HEK293T (cell line): Measurements from ENCODE around the gene GSTP1.

Experiments used
- CTCF ChIA-PET: fragments of 350-600 bp; formaldehyde crosslinking; extraction: SDS; loops from one replicate; lab custom pipeline; 2021; ENCODE audit warnings: antibody characterized with exemption, inconsistent platforms; lab: Yijun Ruan, JAX
- POLR2A ChIA-PET: fragments of 350-600 bp; formaldehyde crosslinking; extraction: SDS; loops from one replicate; lab custom pipeline; 2020; ENCODE audit warnings: antibody characterized with exemption, inconsistent platforms; lab: Yijun Ruan, JAX
- DNase-seq: peaks from one replicate; pipeline ENCODE4 v3.0.0; 2012; ENCODE audit warnings: mixed read lengths; ENCODE audit errors: extremely low spot score
- ARNT ChIP-seq: fragments of 450-650 bp; IDR thresholded peaks from 2 replicates; pipeline ENCODE4 v1.6.1; 2017; ENCODE audit warnings: mild to moderate bottlenecking
- BHLHE40 ChIP-seq: fragments of 450-650 bp; IDR thresholded peaks from 2 replicates; pipeline ENCODE4 v1.6.1; 2016; ENCODE audit warnings: mild to moderate bottlenecking, moderate library complexity, borderline replicate concordance
- CTBP1 ChIP-seq: fragments of 450-650 bp; IDR thresholded peaks from 2 replicates; pipeline ENCODE4 v1.6.1; 2016; ENCODE audit warnings: borderline replicate concordance
- ELF4 ChIP-seq: fragments of 450-650 bp; IDR thresholded peaks from 2 replicates; pipeline ENCODE4 v1.6.1; 2017; ENCODE audit warnings: antibody characterized with exemption
- FOXA1 ChIP-seq: fragments of 450-650 bp; IDR thresholded peaks from 2 replicates; pipeline ENCODE4 v1.6.1; 2016; ENCODE audit warnings: mild to moderate bottlenecking
- FOXK2 ChIP-seq: fragments of 450-650 bp; IDR thresholded peaks from 2 replicates; pipeline ENCODE4 v1.6.1; 2016; ENCODE audit warnings: mild to moderate bottlenecking
- FOXM1 ChIP-seq: fragments of 450-650 bp; IDR thresholded peaks from 2 replicates; pipeline ENCODE4 v1.6.1; 2017; ENCODE audit warnings: mild to moderate bottlenecking, borderline replicate concordance
- HDGF ChIP-seq: fragments of 450-650 bp; IDR thresholded peaks from 2 replicates; pipeline ENCODE4 v1.6.1; 2017; ENCODE audit warnings: antibody characterized with exemption, borderline replicate concordance
- LEF1 ChIP-seq: fragments of 450-650 bp; IDR thresholded peaks from 2 replicates; pipeline ENCODE4 v1.6.1; 2017; ENCODE audit warnings: mild to moderate bottlenecking, borderline replicate concordance
- NFRKB ChIP-seq: fragments of 450-650 bp; IDR thresholded peaks from 2 replicates; pipeline ENCODE4 v1.6.1; 2016; ENCODE audit warnings: mild to moderate bottlenecking, moderate library complexity
- SP1 ChIP-seq: fragments of 450-650 bp; IDR thresholded peaks from 2 replicates; pipeline ENCODE4 v1.6.1; 2017
- SUZ12 ChIP-seq: fragments of 450-650 bp; IDR thresholded peaks from 2 replicates; pipeline ENCODE4 v1.6.1; 2016; ENCODE audit warnings: mild to moderate bottlenecking
- TARDBP ChIP-seq: fragments of 450-650 bp; IDR thresholded peaks from 2 replicates; pipeline ENCODE4 v1.6.1; 2016
- ZNF384 ChIP-seq: fragments of 450-650 bp; IDR thresholded peaks from 2 replicates; pipeline ENCODE4 v1.6.1; 2016
- TF ChIP-seq, protein P1 (sequence below): fragments of 450-650 bp; IDR thresholded peaks from 2 replicates; pipeline ENCODE4 v1.6.1; 2016

The GSTP1 gene

DNA sequence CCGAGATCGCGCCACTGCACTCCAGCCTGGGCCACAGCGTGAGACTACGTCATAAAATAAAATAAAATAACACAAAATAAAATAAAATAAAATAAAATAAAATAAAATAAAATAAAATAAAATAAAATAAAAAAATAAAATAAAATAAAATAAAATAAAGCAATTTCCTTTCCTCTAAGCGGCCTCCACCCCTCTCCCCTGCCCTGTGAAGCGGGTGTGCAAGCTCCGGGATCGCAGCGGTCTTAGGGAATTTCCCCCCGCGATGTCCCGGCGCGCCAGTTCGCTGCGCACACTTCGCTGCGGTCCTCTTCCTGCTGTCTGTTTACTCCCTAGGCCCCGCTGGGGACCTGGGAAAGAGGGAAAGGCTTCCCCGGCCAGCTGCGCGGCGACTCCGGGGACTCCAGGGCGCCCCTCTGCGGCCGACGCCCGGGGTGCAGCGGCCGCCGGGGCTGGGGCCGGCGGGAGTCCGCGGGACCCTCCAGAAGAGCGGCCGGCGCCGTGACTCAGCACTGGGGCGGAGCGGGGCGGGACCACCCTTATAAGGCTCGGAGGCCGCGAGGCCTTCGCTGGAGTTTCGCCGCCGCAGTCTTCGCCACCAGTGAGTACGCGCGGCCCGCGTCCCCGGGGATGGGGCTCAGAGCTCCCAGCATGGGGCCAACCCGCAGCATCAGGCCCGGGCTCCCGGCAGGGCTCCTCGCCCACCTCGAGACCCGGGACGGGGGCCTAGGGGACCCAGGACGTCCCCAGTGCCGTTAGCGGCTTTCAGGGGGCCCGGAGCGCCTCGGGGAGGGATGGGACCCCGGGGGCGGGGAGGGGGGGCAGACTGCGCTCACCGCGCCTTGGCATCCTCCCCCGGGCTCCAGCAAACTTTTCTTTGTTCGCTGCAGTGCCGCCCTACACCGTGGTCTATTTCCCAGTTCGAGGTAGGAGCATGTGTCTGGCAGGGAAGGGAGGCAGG, at the start of gene GSTP1:
GSTP1 (plus strand) TSS at position 566 of the 958 bp plus-strand sequence; CDS start at position 598, 32 bp downstream.
- TF ChIP-seq HDGF (0 out of 2 replicates have a peak, but pooled peaks have one; percentile 64), FOXK2 (no peak), SUZ12 (no peak), ARNT (no peak), ZNF384 (no peak), SP1 (no peak), NFRKB (no peak), TARDBP (no peak)
- CTCF ChIA-PET, result interaction anchor here (0.6 kb wide), 1 partner anchor 403 kb away, joined by 4 read pairs; no protein-coding TSS in a partner anchor
- DNase-seq, result peak; percentile 92
- POLR2A ChIA-PET, result interaction anchor here (0.7 to 2.7 kb wide), 6 partner anchors 9 to 65 kb away, joined by 3 to 14 read pairs (median 4); no protein-coding TSS in a partner anchor

DNA sequence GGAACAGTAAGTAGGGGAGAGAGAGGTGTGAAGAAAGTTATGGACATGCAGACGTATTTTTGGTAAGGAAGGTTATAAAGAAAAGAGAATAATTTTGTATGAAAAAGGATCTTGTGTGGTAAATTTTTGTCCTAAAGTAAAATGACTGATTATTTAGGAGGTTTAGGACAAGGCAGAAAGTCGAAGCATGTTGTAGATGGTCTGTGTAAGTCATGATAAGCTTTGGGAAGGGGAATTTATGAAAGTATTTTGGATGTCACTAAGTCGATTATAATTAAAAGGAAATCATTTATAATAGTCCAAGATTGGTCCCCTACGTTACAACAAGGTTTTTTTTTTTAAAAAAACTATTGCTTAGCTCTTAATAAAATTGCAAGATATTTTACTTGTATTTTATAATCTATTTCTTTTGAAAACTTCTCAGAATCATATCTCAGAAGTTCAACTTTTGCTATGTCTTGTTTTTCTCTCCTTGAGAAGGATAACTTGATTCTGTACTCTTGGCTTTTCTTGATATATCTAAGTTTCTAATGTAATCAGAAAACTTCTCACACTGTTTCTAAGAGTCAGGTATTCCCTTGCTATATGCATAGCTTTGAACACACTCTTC, 49.4 kb upstream of the GSTP1 start:
- ChIA-PET POLR2A (no interaction called here), CTCF (no interaction called here)
- DNase-seq, result no peak
- no peak for TF ChIP-seq SP1
- TF ChIP-seq, protein P1, sequence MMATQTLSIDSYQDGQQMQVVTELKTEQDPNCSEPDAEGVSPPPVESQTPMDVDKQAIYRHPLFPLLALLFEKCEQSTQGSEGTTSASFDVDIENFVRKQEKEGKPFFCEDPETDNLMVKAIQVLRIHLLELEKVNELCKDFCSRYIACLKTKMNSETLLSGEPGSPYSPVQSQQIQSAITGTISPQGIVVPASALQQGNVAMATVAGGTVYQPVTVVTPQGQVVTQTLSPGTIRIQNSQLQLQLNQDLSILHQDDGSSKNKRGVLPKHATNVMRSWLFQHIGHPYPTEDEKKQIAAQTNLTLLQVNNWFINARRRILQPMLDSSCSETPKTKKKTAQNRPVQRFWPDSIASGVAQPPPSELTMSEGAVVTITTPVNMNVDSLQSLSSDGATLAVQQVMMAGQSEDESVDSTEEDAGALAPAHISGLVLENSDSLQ, result no peak
- TF ChIP-seq BHLHE40, result no peak
- TF ChIP-seq LEF1, result no peak

DNA sequence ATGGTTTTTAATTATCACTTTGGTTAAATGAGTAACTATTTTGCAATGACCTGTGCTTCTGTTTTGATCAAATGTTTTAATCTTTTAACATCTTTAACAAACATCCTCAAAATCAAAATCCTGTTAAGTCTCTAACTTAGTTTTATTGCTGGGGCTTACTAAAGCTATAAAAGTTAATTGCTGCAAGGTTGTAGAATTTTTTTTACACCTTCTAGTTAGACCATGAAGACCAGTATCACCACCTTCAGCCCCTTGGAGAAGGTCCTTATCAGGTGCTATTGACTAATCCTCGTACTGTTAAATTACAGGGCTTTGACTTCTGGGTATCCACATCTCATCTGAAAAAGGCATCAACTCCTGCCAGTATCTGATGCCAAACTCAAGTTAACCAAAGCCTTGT, 48.1 kb upstream of the GSTP1 start:
- POLR2A ChIA-PET, result no interaction called here
- no peak for TF ChIP-seq ELF4
- no peak for TF ChIP-seq NFRKB
- no peak for TF ChIP-seq HDGF
- no peak for TF ChIP-seq FOXM1
- CTCF ChIA-PET, result interaction anchor here (0.6 kb wide), 1 partner anchor 20 kb away, joined by 3 read pairs; no protein-coding TSS in a partner anchor
- DNase-seq, result no peak

DNA sequence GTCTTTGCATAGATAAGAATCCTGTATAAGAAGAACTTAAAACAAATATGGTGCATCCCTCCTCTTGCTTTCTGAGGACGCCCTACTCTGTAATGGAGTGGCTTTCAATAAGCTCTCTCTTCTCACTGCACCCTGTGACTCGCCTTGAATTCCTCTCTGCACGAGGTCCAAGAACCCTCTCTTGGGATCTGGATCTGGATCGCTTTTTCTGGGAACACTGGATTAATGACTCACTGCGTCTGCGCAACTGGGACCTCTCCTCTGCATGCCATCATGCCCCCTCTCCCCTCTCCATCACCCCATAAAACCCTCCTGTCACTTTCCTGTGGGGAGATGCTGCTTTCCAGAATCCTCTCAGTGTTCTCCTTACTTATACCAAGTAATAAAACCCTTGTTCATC, 45.3 kb upstream of the GSTP1 start:
- DNase-seq, result no peak
- TF ChIP-seq ELF4 (no peak), BHLHE40 (no peak)
- POLR2A ChIA-PET, result no interaction called here
- CTCF ChIA-PET, result no interaction called here

DNA sequence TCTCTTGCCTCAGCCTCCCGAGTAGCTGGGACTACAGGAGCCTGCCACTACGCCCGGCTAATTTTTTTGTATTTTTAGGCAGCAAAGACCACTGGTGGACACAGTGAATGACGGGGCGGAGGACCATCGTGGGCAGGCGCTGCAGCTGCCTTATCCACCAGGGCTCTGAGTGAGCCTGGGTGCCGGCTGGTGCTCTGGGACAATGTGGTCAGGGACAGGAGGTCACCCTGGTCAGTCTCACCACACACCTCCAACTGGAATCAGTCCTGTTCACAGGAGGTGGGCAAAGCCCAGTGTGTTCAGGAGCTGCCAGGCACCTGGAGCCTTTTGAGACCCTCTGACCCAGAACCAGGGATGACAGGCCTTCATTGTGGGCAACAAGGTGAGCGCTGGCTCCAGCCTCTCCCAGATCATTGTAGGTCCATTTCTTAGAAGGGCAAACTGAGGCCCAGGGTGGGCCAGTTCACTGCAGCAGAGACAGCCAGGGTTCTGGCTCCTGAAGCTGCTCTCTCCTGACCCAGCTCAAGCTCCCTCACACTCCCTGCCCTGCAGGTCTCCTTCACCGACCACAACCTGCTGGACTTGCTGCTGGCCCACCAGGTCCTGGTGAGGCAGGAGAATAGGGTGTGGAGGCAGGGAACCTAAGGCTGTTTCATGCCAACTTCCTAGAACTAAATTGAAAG, 44.6 kb upstream of the GSTP1 start:
- CTCF ChIA-PET, result no interaction called here
- TF ChIP-seq LEF1, result no peak
- TF ChIP-seq SUZ12, result no peak
- TF ChIP-seq, protein P1, result no peak
- no peak for TF ChIP-seq HDGF
- TF ChIP-seq FOXA1, result no peak
- TF ChIP-seq BHLHE40, result no peak
- TF ChIP-seq FOXK2, result no peak
- TF ChIP-seq SP1, result no peak
- no peak for TF ChIP-seq ARNT
- TF ChIP-seq CTBP1, result no peak
- no peak for TF ChIP-seq ELF4
- TF ChIP-seq FOXM1, result no peak
- no peak for DNase-seq
- POLR2A ChIA-PET, result no interaction called here

DNA sequence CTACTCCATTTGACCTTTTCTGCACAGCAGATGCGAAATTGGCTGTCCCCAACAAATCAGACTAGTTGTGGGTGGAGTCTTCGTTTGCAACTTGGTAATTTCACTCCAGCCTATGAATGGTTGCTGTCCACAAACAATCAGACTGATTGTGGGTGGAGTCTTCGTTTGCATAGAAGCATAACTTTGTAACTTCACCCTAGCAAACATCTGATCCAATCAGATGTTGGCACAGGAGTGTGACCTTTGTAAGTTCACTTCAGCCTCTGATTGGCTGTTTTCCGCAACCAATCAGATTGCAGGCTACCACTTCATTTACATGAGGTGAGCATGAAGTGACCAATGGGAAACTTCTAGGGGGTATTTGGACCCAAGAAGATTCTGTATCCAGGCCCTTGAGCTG, 44.1 kb upstream of the GSTP1 start:
- CTCF ChIA-PET, result no interaction called here
- TF ChIP-seq SUZ12 (no peak), ZNF384 (no peak), FOXA1 (no peak), NFRKB (no peak), ELF4 (no peak), LEF1 (no peak), CTBP1 (no peak), BHLHE40 (no peak), HDGF (no peak)
- TF ChIP-seq, protein P1, result no peak
- POLR2A ChIA-PET, result no interaction called here
- DNase-seq, result no peak
